GM12873 (cell line): ENCODE measurements around the gene KAT14.

ENCODE experiments used
- CTCF ChIP-seq: IDR thresholded peaks from 2 replicates; pipeline ENCODE4 v1.5.1; 2012; ENCODE audit warnings: low read depth, mild to moderate bottlenecking, moderate library complexity, low read length, control low read depth; ENCODE audit not compliant: insufficient read depth; ENCODE audit errors: missing control alignments

Gene KAT14

GRCh38 chr20:18215566-18215965 lies 77.9 kb downstream of the KAT14 start:
- TF ChIP-seq CTCF: no peak

- TF ChIP-seq CTCF: no peak
Observed at GRCh38 chr20:18218280-18218679, 80.6 kb downstream of the KAT14 start.

- no peak for TF ChIP-seq CTCF
Observed at GRCh38 chr20:18223409-18223808, 85.7 kb downstream of the KAT14 start.

- TF ChIP-seq CTCF: no peak
Observed at GRCh38 chr20:18224968-18225568, 87.4 kb downstream of the KAT14 start.

GRCh38 chr20:18225632-18226031 lies 88.0 kb downstream of the KAT14 start:
- TF ChIP-seq CTCF: no peak

- no peak for TF ChIP-seq CTCF
Observed at GRCh38 chr20:18233408-18233943, 95.8 kb downstream of the KAT14 start.
